Muscle of leg (tissue), 11 donors: ENCODE results near the gene SHROOM3. TPM values are rescaled to one million over a fixed set of nuclear protein-coding genes. Genes with fewer than 3 reads are reported as not detected.

Source experiments
- DNase-seq: peaks from one replicate; pipeline ENCODE4 v3.0.0; 2013
- H3K27ac ChIP-seq: one replicate; pipeline ENCODE4 v1.5.1; 2013; ENCODE audit warnings: mild to moderate bottlenecking, low read length, control low read depth
- H3K27me3 ChIP-seq: one replicate; pipeline ENCODE4 v1.6.1; 2013; ENCODE audit warnings: low read length; ENCODE audit not compliant: control insufficient read depth, insufficient read depth
- H3K36me3 ChIP-seq: one replicate; pipeline ENCODE4 v1.6.1; 2013; ENCODE audit warnings: low read length; ENCODE audit not compliant: control insufficient read depth, insufficient read depth
- H3K4me1 ChIP-seq: one replicate; pipeline ENCODE4 v1.6.1; 2013; ENCODE audit warnings: low read length; ENCODE audit not compliant: control insufficient read depth, insufficient read depth
- H3K4me3 ChIP-seq: one replicate; pipeline ENCODE4 v1.5.1; 2013; ENCODE audit warnings: low read length, control low read depth
- H3K9me3 ChIP-seq: replicated peaks from 2 replicates; pipeline ENCODE4 v1.6.1; 2013; ENCODE audit warnings: low read depth, low read length; ENCODE audit not compliant: control insufficient read depth
- whole genome bisulfite sequencing: methylation state at CpG from one replicate; pipeline ENCODE4 v1.1.5; 2013; ENCODE audit warnings: missing lambda C conversion rate; ENCODE audit not compliant: insufficient coverage; 5-methylcytosine and 5-hydroxymethylcytosine counted together
- polyA plus RNA-seq, 8 donors: library from polyadenylated mRNA; unstranded; fragments of 120-200 nt; gene quantifications; one replicate each; pipeline versions ENCODE4 v1.2.1 to v1.2.3, GENCODE V29; 2013; ENCODE audit warnings: inconsistent platforms in 1 of 8, low replicate concordance in 1 of 8; ENCODE audit not compliant: insufficient read length in 8 of 8, insufficient read depth in 1 of 8
- total RNA-seq: library from RNA; stranded (reverse); fragments of 120-200 nt; gene quantifications from one replicate; pipeline ENCODE4 v1.2.4, GENCODE V29; 2013

Gene SHROOM3
- total and polyA plus RNA-seq, 9 donors: 21.0 to 57.5 (median 29.0) TPM

DNA sequence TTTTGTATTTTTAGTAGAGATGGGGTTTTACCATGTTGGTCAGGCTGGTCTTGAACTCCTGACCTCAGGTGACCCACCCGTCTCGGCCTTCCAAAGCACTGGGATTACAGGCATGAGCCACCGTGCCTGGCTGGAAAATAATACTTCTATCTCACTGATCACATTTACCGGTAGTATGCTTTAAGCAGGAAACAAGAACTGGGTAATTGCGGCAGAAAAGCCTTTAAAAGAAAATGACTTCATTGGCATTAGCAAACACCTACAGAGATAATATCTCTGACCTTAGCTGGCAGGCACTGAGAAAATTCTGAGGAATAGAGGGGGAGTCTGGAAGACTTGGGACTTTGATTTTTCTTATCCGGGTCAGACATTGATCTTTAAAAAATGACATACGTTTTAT lies 78.5 kb downstream of the SHROOM3 start:
- H3K4me1 ChIP-seq: peaks cover 3% of the 10 kb centered on the region
- peaks cover 3% of the 10 kb centered on the region for H3K9me3 ChIP-seq
- no peaks in the 10 kb centered on the region for H3K36me3 ChIP-seq
- H3K27ac ChIP-seq: no peak overlapping the region
- H3K27me3 ChIP-seq: no peaks in the 10 kb centered on the region
- H3K4me3 ChIP-seq: no peak overlapping the region
- no peak for DNase-seq
- no CpG with 5 or more reads among the region's 7 CpGs for WGBS

- H3K36me3 ChIP-seq: no peaks in the 10 kb centered on the region
- no peak overlapping the region for H3K4me3 ChIP-seq
- no peaks in the 10 kb centered on the region for H3K27me3 ChIP-seq
- no peak overlapping the region for H3K27ac ChIP-seq
- peaks cover 3% of the 10 kb centered on the region for H3K9me3 ChIP-seq
- peaks cover 3% of the 10 kb centered on the region for H3K4me1 ChIP-seq
- DNase-seq: no peak
These were observed 79.1 kb downstream of the SHROOM3 start for GRCh38 chr4:76514087-76514486.

- WGBS: no CpG with 5 or more reads among the region's 2 CpGs
These were observed 81.2 kb downstream of the SHROOM3 start for GRCh38 chr4:76515975-76516843.

GRCh38 chr4:76518241-76518640 lies 83.2 kb downstream of the SHROOM3 start:
- Histone ChIP-seq H3K27ac (no peak overlapping the region), H3K27me3 (no peaks in the 10 kb centered on the region), H3K4me3 (no peak overlapping the region), H3K9me3 (peaks cover 5% of the 10 kb centered on the region), H3K36me3 (no peaks in the 10 kb centered on the region), H3K4me1 (no peaks in the 10 kb centered on the region)
- WGBS: no CpG with 5 or more reads among the region's 1 CpG
- no peak for DNase-seq

More at GRCh38 chr4:76515975-76516843, 81.2 kb downstream of the SHROOM3 start:
- Histone ChIP-seq H3K4me1 (peaks cover 3% of the 10 kb centered on the region), H3K9me3 (peaks cover 3% of the 10 kb centered on the region), H3K27ac (no peak overlapping the region), H3K27me3 (no peaks in the 10 kb centered on the region), H3K4me3 (no peak overlapping the region), H3K36me3 (no peaks in the 10 kb centered on the region)
- no peak for DNase-seq

- 60% methylated on average over 6 of the region's 6 CpGs for WGBS
- peaks cover 10% of the 10 kb centered on the region for H3K4me1 ChIP-seq
These were observed 88.6 kb downstream of the SHROOM3 start for GRCh38 chr4:76523593-76523992.

GRCh38 chr4:76525751-76526150 lies 90.7 kb downstream of the SHROOM3 start:
- Histone ChIP-seq H3K4me3 (no peak overlapping the region), H3K4me1 (peaks cover 10% of the 10 kb centered on the region), H3K27me3 (no peaks in the 10 kb centered on the region), H3K36me3 (no peaks in the 10 kb centered on the region), H3K27ac (no peak overlapping the region), H3K9me3 (peaks cover 2% of the 10 kb centered on the region)
- no peak for DNase-seq
- WGBS: 60% methylated on average over 1 of the region's 4 CpGs

More at GRCh38 chr4:76523593-76523992, 88.6 kb downstream of the SHROOM3 start:
- peak; percentile 54 for DNase-seq
- Histone ChIP-seq H3K9me3 (peaks cover 2% of the 10 kb centered on the region), H3K4me3 (no peak overlapping the region), H3K36me3 (no peaks in the 10 kb centered on the region), H3K27me3 (no peaks in the 10 kb centered on the region), H3K27ac (no peak overlapping the region)

DNA sequence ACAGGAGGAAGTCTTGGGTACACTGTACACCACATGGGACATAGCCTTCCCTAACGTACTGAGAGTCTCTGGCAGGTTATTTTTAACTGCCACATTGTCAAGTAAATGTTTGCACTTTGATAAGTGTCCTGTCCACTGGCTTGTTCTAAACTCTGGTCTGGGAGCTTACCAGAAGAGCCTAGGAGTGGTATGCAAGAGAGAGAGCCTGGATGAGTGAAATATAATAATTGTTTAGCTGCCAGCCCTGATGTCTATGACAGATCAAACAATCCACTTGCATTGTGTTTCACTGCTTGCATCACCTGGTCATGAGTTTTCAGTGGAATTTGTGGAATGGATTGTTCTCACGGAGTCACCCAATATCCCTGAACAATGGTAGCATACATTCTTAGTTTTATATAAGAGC lies 91.6 kb downstream of the SHROOM3 start:
- no peaks in the 10 kb centered on the region for H3K27me3 ChIP-seq
- DNase-seq: no peak
- 0% methylated on average over 1 of the region's 2 CpGs for WGBS

GRCh38 chr4:76527666-76528065 lies 92.6 kb downstream of the SHROOM3 start:
- no peak overlapping the region for H3K27ac ChIP-seq
- H3K4me1 ChIP-seq: peaks cover 10% of the 10 kb centered on the region
- H3K36me3 ChIP-seq: no peaks in the 10 kb centered on the region
- no peak for DNase-seq
- no peaks in the 10 kb centered on the region for H3K9me3 ChIP-seq
- H3K27me3 ChIP-seq: no peaks in the 10 kb centered on the region
- no CpG with 5 or more reads among the region's 5 CpGs for WGBS
- H3K4me3 ChIP-seq: no peak overlapping the region

More for the DNA sequence above, 91.6 kb downstream of the SHROOM3 start:
- Histone ChIP-seq H3K27ac (no peak overlapping the region), H3K4me1 (peaks cover 10% of the 10 kb centered on the region), H3K9me3 (peaks cover 2% of the 10 kb centered on the region), H3K36me3 (no peaks in the 10 kb centered on the region), H3K4me3 (no peak overlapping the region)

DNA sequence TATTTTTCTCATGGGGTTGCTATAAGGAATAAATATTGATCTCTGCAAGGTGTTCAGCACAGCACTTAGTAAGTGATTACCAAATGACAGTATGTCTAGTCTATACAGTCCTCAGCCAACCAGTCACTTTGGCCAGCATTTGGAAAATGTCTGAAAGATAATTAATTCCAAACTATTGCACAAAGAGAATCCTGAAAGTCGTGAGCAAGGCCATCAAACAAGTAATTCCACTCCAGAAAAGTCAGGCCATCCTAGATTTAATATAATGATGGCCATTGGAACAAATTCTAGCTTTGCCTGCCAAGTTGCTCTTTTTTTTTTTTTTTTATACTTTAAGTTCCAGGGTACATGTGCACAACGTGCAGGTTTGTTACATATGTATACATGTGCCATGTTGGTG lies 96.6 kb downstream of the SHROOM3 start:
- Histone ChIP-seq H3K9me3 (no peaks in the 10 kb centered on the region), H3K36me3 (no peaks in the 10 kb centered on the region), H3K4me1 (peaks cover 16% of the 10 kb centered on the region), H3K27me3 (no peaks in the 10 kb centered on the region), H3K4me3 (no peak overlapping the region), H3K27ac (no peak overlapping the region)
- WGBS: no CpG with 5 or more reads among the region's 2 CpGs
- no peak for DNase-seq

- peak; percentile 49 for DNase-seq
- no peak overlapping the region for H3K27ac ChIP-seq
- no peak overlapping the region for H3K4me3 ChIP-seq
- H3K27me3 ChIP-seq: no peaks in the 10 kb centered on the region
- H3K9me3 ChIP-seq: no peaks in the 10 kb centered on the region
- H3K36me3 ChIP-seq: no peaks in the 10 kb centered on the region
- no CpG with 5 or more reads among the region's 2 CpGs for WGBS
- peaks cover 16% of the 10 kb centered on the region for H3K4me1 ChIP-seq
These were observed 97.8 kb downstream of the SHROOM3 start for GRCh38 chr4:76532805-76533204.
